Measurements from ENCODE around the gene CD38.

The CD38 gene

GRCh38 chr4:15901998-15902397 lies 123.9 kb downstream of the CD38 start:
- no peak overlapping the region for H3K9ac ChIP-seq (ENCODE audit: low read depth, low read length)
- H3K27ac ChIP-seq (ENCODE audit: low read depth, low read length) = no peak overlapping the region
- peaks cover 15% of the 10 kb centered on the region for H3K9me3 ChIP-seq (ENCODE audit: insufficient read depth, low read depth, low read length)
- H3K27me3 ChIP-seq (ENCODE audit: insufficient read depth, low read length) = no peaks in the 10 kb centered on the region
- H3K4me1 ChIP-seq (ENCODE audit: insufficient read depth, low read length) = 0 out of 2 replicates have a peak, but pooled peaks cover 3% of the 10 kb centered on the region
- 92% methylated on average over 2 of the region's 2 CpGs for WGBS
- no peak overlapping the region for H3K4me3 ChIP-seq (ENCODE audit: low read length)
- H3K36me3 ChIP-seq (ENCODE audit: insufficient read depth, low read length) = no peaks in the 10 kb centered on the region

GRCh38 chr4:15902746-15903145 lies 124.6 kb downstream of the CD38 start:
- H3K27me3 ChIP-seq (ENCODE audit: insufficient read depth, low read length) = no peaks in the 10 kb centered on the region
- no peak overlapping the region for H3K4me3 ChIP-seq (ENCODE audit: low read length)
- H3K36me3 ChIP-seq (ENCODE audit: insufficient read depth, low read length) = no peaks in the 10 kb centered on the region
- 0 out of 2 replicates have a peak, but pooled peaks cover 3% of the 10 kb centered on the region for H3K4me1 ChIP-seq (ENCODE audit: insufficient read depth, low read length)
- no peak overlapping the region for H3K27ac ChIP-seq (ENCODE audit: low read depth, low read length)
- 100% methylated on average over 2 of the region's 2 CpGs for WGBS
- no peak overlapping the region for H3K9ac ChIP-seq (ENCODE audit: low read depth, low read length)
- H3K9me3 ChIP-seq (ENCODE audit: insufficient read depth, low read depth, low read length) = peaks cover 15% of the 10 kb centered on the region
